Stimulated activated CD4-positive, alpha-beta T cell treated with anti-CD3 and anti-CD28 coated beads, Interleukin-4, amount 100 ng/mL, for 4 hours (primary cell): ENCODE results near the gene MVB12B.
"Not testable (repeated sequence)": the region's sequence is repeated elsewhere in the genome, so short reads cannot be mapped to it uniquely, and the experiment has no call there.

Experiments
- DNase-seq, 2 experiments: peaks; one replicate each; pipeline ENCODE4 v3.0.0-alpha.2; 2020

Gene MVB12B

GRCh38 chr9:126549246-126550006 lies 222.8 kb downstream of the MVB12B start:
- DNase-seq: no peak

GRCh38 chr9:126550891-126551351 lies 224.3 kb downstream of the MVB12B start:
- DNase-seq: no peak

- DNase-seq: no peak
These were observed 225.2 kb downstream of the MVB12B start for GRCh38 chr9:126551812-126552211.

GRCh38 chr9:126554292-126554691 lies 227.7 kb downstream of the MVB12B start:
- DNase-seq: no peak

- DNase-seq: not testable (repeated sequence)
These were observed 228.8 kb downstream of the MVB12B start for GRCh38 chr9:126555421-126555820.
